ENCODE measurements around the gene TBC1D24.

GRCh38 chr16:2533912-2534311 lies 59.0 kb downstream of the TBC1D24 start:
- TF ChIP-seq CTCF (IDR thresholded peaks at IDR 0.05) (no peak), POLR2A (IDR thresholded peaks at IDR 0.05) (no peak)

Measured in heart left ventricle (tissue), 13 donors.